PC-3 (cell line): ENCODE results near the gene ZNF497. TPM values are rescaled to one million over a fixed set of nuclear protein-coding genes. Genes with fewer than 3 reads are reported as not detected.

ENCODE experiments used
- ATAC-seq: fragments of 200-7000 bp; cut with Tn5 transposase; 2 replicates; pipeline ENCODE4 v1.9.1; 2020; ENCODE audit warnings: mild to moderate bottlenecking, moderate library complexity
- BruUV-seq: library from RNA; stranded (reverse); fragments of 400-500 nt; replicated peaks from 2 replicates; lab custom pipeline; 2021; lab: Mats Ljungman, UMichigan
- CTCF ChIA-PET: fragments of 300-600 bp; sonication (Branson Sonifier 250); formaldehyde crosslinking; loops from one replicate; lab custom pipeline; 2022; ENCODE audit warnings: antibody characterized with exemption; lab: Charles Lee
- POLR2A ChIA-PET: fragments of 300-600 bp; sonication (Branson Sonifier 250); formaldehyde crosslinking; loops from one replicate; lab custom pipeline; 2022; ENCODE audit warnings: antibody characterized with exemption; ENCODE audit not compliant: unreplicated experiment; lab: Charles Lee
- DNase-seq: peaks from one replicate; pipeline ENCODE4 v3.0.0-alpha.2; 2015
- H2AFZ ChIP-seq: fragments of 300-600 bp; sonication (generic); 2 replicates; pipeline ENCODE4 v1.6.0; 2016; ENCODE audit warnings: antibody characterized with exemption, low read length
- H3F3A ChIP-seq: fragments of 300-600 bp; sonication (generic); one replicate; pipeline ENCODE4 v1.6.0; 2017; ENCODE audit warnings: antibody characterized with exemption, low read length, control low read depth, mild to moderate bottlenecking; ENCODE audit not compliant: unreplicated experiment
- H3K27ac ChIP-seq: fragments of 300-600 bp; sonication (generic); 2 replicates; pipeline ENCODE4 v1.5.1; 2016; ENCODE audit warnings: mild to moderate bottlenecking, low read length
- H3K27me3 ChIP-seq: fragments of 300-600 bp; sonication (generic); 2 replicates; pipeline ENCODE4 v1.6.1; 2016; ENCODE audit warnings: low read length, mixed read lengths
- H3K36me3 ChIP-seq: fragments of 300-600 bp; sonication (generic); 2 replicates; pipeline ENCODE4 v1.6.1; 2016; ENCODE audit warnings: low read depth, mixed run types, low read length, mixed read lengths
- H3K4me1 ChIP-seq: fragments of 300-600 bp; sonication (generic); 2 replicates; pipeline ENCODE4 v1.5.1; 2016; ENCODE audit warnings: low read length; ENCODE audit not compliant: insufficient read depth
- H3K4me2 ChIP-seq: fragments of 300-600 bp; sonication (generic); 2 replicates; pipeline ENCODE4 v1.6.0; 2016; ENCODE audit warnings: low read length
- H3K4me3 ChIP-seq: fragments of 300-600 bp; sonication (generic); 2 replicates; pipeline ENCODE4 v1.5.1; 2016; ENCODE audit warnings: mild to moderate bottlenecking, low read length, mixed read lengths
- H3K79me2 ChIP-seq: fragments of 300-600 bp; sonication (generic); 2 replicates; pipeline ENCODE4 v1.6.1; 2017; ENCODE audit warnings: low read length, mixed read lengths
- H3K9ac ChIP-seq: fragments of 300-600 bp; sonication (generic); 2 replicates; pipeline ENCODE4 v1.6.0; 2016; ENCODE audit warnings: mild to moderate bottlenecking, low read length
- H3K9me2 ChIP-seq: fragments of 300-600 bp; sonication (generic); replicated peaks from 2 replicates; pipeline ENCODE4 v1.6.1; 2016; ENCODE audit warnings: mixed run types, low read length, mixed read lengths
- H3K9me3 ChIP-seq: fragments of 300-600 bp; sonication (generic); 2 replicates; pipeline ENCODE4 v1.6.1; 2016; ENCODE audit warnings: low read length, mixed read lengths
- H4K20me1 ChIP-seq: fragments of 300-600 bp; sonication (generic); 2 replicates; pipeline ENCODE4 v1.6.1; 2016; ENCODE audit warnings: low read length, mixed read lengths
- CTCF ChIP-seq: fragments of 300-600 bp; sonication (generic); conservative IDR thresholded peaks from 2 replicates; pipeline ENCODE4 v1.5.1; 2017; ENCODE audit warnings: antibody characterized with exemption, low read depth, mild to moderate bottlenecking, low read length
- EZH2 ChIP-seq: fragments of 300-600 bp; sonication (generic); IDR thresholded peaks from one replicate; pipeline ENCODE4 v1.6.1; 2017; ENCODE audit warnings: antibody characterized with exemption, mild to moderate bottlenecking, low read length; ENCODE audit not compliant: unreplicated experiment
- EZH2phosphoT487 ChIP-seq: fragments of 300-600 bp; sonication (generic); IDR thresholded peaks from 2 replicates; pipeline ENCODE4 v1.6.1; 2018; ENCODE audit warnings: mild to moderate bottlenecking, antibody characterized with exemption, low read length, borderline replicate concordance
- intact Hi-C: fragments of 100-400 bp; cut with micrococcal nuclease; formaldehyde crosslinking; loops from 2 replicates; pipeline ENCODE4 v1.9.0; 2023
- total RNA-seq: library from RNA; depleted of rRNA; stranded (reverse); fragments of >200 nt; gene quantifications from 2 replicates; pipeline ENCODE4 v1.2.3, GENCODE V29; 2014

ZNF497 gene
- total RNA-seq, 1 experiment from 2014 or later = 2.2 TPM

- BruUV-seq = no TSS peak
- no peaks in the 10 kb centered on the region for H3F3A ChIP-seq
- peak within 1 kb of the TSS; percentile 78 for H3K4me3 ChIP-seq
- H3K27ac ChIP-seq = 0 out of 2 replicates have a peak within 1 kb of the TSS, but pooled peaks have one; percentile 0
- no peaks in the 10 kb centered on the region for H3K9me2 ChIP-seq
- H4K20me1 ChIP-seq = no peaks in the 10 kb centered on the region
- ATAC-seq = peak; percentile 94
- H3K4me1 ChIP-seq = peaks cover 17% of the 10 kb centered on the region
- peak within 1 kb of the TSS; percentile 82 for H3K9ac ChIP-seq
- H3K4me2 ChIP-seq = peak within 1 kb of the TSS; percentile 97
- intact Hi-C loops = loop anchor here (1.0 kb wide), 2 partner anchors 43 to 59 kb away; partner anchors contain the start of genes ZNF324 and ZNF324B
- ChIA-PET POLR2A (interaction anchor here (0.6 kb wide), 1 partner anchor 130 kb away, joined by 3 read pairs; no protein-coding TSS in a partner anchor), CTCF (no interaction called here)
- no peaks in the 10 kb centered on the region for H3K27me3 ChIP-seq
- peak; percentile 96 for DNase-seq
- no peaks in the 10 kb centered on the region for H3K9me3 ChIP-seq
- H2AFZ ChIP-seq = peak within 1 kb of the TSS; percentile 96
- no peaks in the 10 kb centered on the region for H3K36me3 ChIP-seq
- peaks cover 36% of the 10 kb centered on the region for H3K79me2 ChIP-seq
- TF ChIP-seq CTCF = peak; percentile 53; the same call in 1 of the 2 replicates
- no peak for TF ChIP-seq EZH2phosphoT487
- no peak for TF ChIP-seq EZH2
These were observed 45.8 kb upstream of the ZNF497 start, which contains the start of gene ZNF584 for GRCh38 chr19:58408152-58409009. Gene ZNF584 (plus strand): TSS chr19:58408649. CDS start chr19:58409148, 499 bp downstream.

DNA sequence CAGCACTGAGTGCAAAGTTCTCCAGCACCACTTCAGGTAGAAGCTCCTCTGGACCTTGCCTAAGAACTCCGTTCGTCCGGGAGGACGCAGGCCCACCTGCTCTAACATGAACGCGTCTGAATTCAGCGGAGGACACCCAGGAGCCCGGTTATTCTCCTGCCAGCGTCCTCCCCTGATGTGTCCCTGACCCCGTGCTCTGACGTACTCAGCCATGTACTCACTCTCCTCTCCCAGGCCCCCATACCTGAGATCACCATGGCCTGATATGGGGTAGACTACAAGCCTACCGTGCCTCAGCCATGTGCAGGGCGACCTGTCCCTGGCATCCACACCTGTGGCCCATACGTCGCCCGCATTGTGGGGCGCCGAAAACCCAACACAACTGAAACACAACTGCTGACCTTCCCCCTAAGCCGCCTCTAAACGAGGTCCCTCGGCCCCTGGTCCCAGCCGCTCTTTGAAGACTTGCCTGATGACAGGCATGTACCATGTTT lies 45.2 kb upstream of the ZNF497 start:
- Histone ChIP-seq H4K20me1 (no peaks in the 10 kb centered on the region), H3K27ac (0 out of 2 replicates have a peak overlapping the region, but pooled peaks have one; percentile 0), H2AFZ (peak overlapping the region; percentile 96), H3K36me3 (no peaks in the 10 kb centered on the region), H3K4me3 (peak overlapping the region; percentile 78), H3K27me3 (no peaks in the 10 kb centered on the region), H3K4me1 (peaks cover 17% of the 10 kb centered on the region), H3K9me2 (no peaks in the 10 kb centered on the region), H3K4me2 (peak overlapping the region; percentile 97), H3K9me3 (no peaks in the 10 kb centered on the region), H3F3A (no peaks in the 10 kb centered on the region), H3K79me2 (peaks cover 36% of the 10 kb centered on the region), H3K9ac (peak overlapping the region; percentile 82)
- ChIA-PET CTCF (no interaction called here), POLR2A (no interaction called here)
- no peak for TF ChIP-seq CTCF
- TF ChIP-seq EZH2 = no peak
- no peak for TF ChIP-seq EZH2phosphoT487
- no peak for DNase-seq
- intact Hi-C loops = loop anchor here (1.0 kb wide), 1 partner anchor 60 kb away; the partner anchor contains the start of gene ZNF324
- TSS peak; percentile 82 for BruUV-seq
- peak; percentile 4 for ATAC-seq
